Stimulated activated CD8-positive, alpha-beta memory T cell treated with anti-CD3 and anti-CD28 coated beads, Interleukin-4, amount 100 ng/mL, for 4 hours (primary cell): ENCODE measurements around the gene SCAPER.
"Not testable (repeated sequence)": the region's sequence is repeated elsewhere in the genome, so short reads cannot be mapped to it uniquely, and the experiment has no call there.

Experiments
- DNase-seq, 2 donors: peaks; one replicate each; pipeline ENCODE4 v3.0.0-alpha.2; 2020; ENCODE audit warnings: low read depth in 2 of 2, low spot score in 1 of 2

SCAPER gene

GRCh38 chr15:76328106-76328696, 576.9 kb downstream of the SCAPER start:
- no peak for DNase-seq

GRCh38 chr15:76327191-76328105, 577.7 kb downstream of the SCAPER start:
- no peak for DNase-seq

- no peak for DNase-seq
These were observed 579.4 kb downstream of the SCAPER start for GRCh38 chr15:76325704-76326103.

GRCh38 chr15:76324066-76324465, 581.1 kb downstream of the SCAPER start:
- no peak for DNase-seq

- DNase-seq: no peak
These were observed 583.5 kb downstream of the SCAPER start for GRCh38 chr15:76321602-76322001.

DNA sequence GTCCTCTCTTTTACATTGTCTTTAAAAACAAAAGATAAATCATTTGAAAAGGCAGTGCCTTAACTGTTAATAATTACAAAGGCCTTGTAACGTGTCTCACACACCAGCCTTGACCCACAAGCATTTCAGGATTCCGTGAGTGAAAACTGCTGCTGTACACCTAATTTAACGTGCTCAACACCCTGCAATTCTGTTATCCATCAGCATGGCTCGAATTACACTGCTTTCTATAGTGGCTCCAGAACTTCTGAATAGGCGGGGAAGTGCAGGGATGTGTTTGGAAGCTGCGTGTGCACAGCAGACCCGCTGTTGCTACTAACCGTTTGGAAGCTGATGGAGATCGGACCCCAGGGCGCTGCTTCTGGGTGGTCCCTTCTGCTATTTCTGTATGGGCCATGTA, 584.0 kb downstream of the SCAPER start:
- no peak for DNase-seq

- no peak for DNase-seq
These were observed 585.1 kb downstream of the SCAPER start for GRCh38 chr15:76320012-76320411.

- DNase-seq: no peak
These were observed 591.4 kb downstream of the SCAPER start for GRCh38 chr15:76313731-76314130.

DNA sequence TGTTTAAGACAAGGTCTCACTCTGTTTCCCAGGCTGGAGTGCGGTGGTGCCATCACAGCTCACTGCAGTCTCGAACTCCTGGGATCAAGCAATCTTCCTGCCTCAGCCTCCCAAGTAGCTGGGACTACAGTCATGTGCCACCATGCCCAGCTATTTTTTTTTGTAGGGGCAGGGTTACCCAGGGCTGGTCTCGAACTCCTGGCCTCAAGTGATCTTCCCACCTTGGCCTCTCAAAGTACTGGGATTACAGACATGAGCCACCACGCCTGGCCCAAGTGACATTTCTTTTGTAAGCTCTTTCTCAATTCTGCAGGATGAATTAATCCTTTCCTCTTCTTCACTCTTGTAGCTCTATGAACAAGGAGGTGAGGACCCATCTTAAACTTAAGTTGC, 592.0 kb downstream of the SCAPER start:
- not testable (repeated sequence) for DNase-seq

GRCh38 chr15:76312540-76313174, 592.5 kb downstream of the SCAPER start:
- DNase-seq: no peak

GRCh38 chr15:76311100-76311953, 593.8 kb downstream of the SCAPER start, which contains the start of gene ETFA:
TSS of gene ETFA (minus strand) at chr15:76311469. CDS start at chr15:76311388, 81 bp downstream.
- peak; percentile 75 to 80 for DNase-seq

GRCh38 chr15:76310475-76311099, 594.6 kb downstream of the SCAPER start:
- no peak for DNase-seq

- no peak for DNase-seq
These were observed 595.4 kb downstream of the SCAPER start for GRCh38 chr15:76309601-76310330.

DNA sequence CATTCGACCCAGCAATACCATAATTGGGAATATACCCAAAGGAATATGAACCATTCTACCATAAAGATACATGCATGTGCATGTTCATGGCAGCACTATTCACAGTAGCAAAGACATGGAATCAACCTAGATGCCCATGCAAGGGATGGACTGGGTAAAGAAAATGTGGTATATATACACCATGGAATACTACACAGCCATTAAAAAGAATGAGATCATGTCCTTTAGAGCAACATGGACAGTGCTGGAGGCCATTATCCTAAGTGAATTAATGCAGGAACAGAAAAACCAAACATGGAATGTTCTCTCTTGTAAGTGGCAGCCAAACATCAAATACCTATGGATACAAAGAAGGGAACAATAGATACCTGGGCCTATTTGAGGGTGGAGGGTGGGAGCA, 601.2 kb downstream of the SCAPER start:
- DNase-seq: no peak

GRCh38 chr15:76299786-76300185, 605.4 kb downstream of the SCAPER start:
- DNase-seq: no peak

GRCh38 chr15:76298986-76299385, 606.2 kb downstream of the SCAPER start:
- DNase-seq: no peak

DNA sequence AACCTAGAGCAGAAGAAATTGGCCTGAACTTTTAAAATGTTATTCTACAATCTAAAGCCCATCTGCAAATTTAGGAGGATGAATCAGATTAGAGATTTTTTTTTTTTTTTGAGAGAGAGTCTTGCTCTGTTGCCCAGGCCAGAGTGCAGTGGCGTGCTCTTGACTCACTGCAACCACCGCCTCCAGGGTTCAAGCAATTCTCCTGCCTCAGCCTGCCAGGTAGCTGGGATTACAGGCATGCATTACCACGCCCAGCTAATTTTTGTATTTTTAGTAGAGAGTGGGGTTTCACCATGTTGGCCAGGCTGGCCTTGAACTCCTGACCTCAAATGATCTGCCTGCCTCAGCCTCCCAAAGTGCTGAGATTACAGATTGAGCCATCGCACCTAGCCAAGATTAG, 607.2 kb downstream of the SCAPER start:
- DNase-seq: not testable (repeated sequence)
